Measurements from ENCODE around the gene TMPO. TPM values are rescaled to one million over a fixed set of nuclear protein-coding genes. Genes with fewer than 3 reads are reported as not detected.
"Not testable (repeated sequence)": the region's sequence is repeated elsewhere in the genome, so short reads cannot be mapped to it uniquely, and the experiment has no call there.

Gene TMPO
- total RNA-seq, 1 experiment from 2014 or later, result 124 TPM

DNA sequence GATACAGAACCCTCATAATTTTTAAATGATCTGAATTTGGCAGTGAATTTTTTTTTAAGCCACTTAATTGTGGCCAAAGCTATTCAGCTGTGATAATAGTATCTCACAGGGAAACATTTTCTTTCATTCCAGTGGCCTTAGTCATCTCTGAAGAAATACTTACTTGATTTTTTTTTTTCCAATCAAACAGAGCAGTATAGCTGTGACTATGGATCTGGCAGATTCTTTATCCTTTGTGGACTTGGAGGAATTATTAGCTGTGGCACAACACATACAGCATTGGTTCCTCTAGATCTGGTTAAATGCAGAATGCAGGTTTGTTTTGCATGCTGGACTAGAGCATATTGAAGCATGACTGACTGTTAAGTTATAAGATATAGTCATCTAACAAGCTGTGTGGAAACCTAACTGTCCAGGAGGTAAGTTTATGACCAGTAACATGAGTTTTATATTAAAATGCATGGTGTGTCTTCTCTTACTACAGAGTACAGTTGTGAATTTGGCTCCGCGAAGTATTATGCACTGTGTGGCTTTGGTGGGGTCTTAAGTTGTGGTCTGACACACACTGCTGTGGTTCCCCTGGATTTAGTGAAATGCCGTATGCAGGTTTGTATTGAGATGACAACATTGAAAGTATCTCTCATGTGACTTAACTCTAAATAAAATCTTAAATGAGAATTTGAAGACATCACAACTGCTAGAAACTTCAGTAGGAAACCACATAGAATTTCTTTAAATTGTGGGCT lies 80.0 kb downstream of the TMPO start:
- in situ Hi-C loops (cut with HindIII; ENCODE audit: low pct_unique_long_range_greater_than_20kb, low sequenced_read_pairs), result no loop called here
- no peak for DNase-seq (ENCODE audit: low read depth, low spot score)

DNA sequence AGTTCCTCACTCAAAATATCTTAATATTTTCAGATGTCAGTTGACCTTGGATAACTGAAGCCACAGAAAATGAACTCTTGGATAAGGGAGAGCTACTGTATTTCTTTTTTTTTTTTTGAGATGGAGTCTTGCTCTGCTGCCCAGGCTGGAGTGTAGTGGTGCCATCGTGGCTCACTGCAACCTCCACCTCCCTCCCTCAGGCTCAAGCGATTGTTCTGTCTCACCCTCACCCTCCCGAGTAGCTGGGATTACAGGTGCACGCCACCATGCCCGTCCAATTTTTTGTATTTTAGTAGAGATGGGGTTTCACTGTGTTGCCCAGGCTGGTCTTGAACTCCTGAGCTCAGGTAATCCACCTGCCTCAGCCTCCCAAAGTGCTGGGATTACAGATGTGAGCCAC lies 81.9 kb downstream of the TMPO start:
- DNase-seq (ENCODE audit: low read depth, low spot score); in situ Hi-C loops (cut with HindIII; ENCODE audit: low pct_unique_long_range_greater_than_20kb, low sequenced_read_pairs): not testable (repeated sequence)

Small RNA genes lying within 50 kb of the gene (small RNA-seq; reads per million reads assigned to genes)
- 22.5 to 92.0 reads per million in 2 experiments for gene SNORA53

Other genes with a start within 250 kb of the TMPO start
- gene SLC25A3, start 78.1 kb downstream of the TMPO start, total RNA-seq (2014; rRNA removed; shearing (Covaris generic)), result 959 and 1,004 TPM in 2 replicates
- 59.5 and 69.0 TPM in 2 replicates for gene IKBIP, start 129.2 kb downstream of the TMPO start, total RNA-seq (2014; rRNA removed; shearing (Covaris generic))
- gene APAF1, start 129.7 kb downstream of the TMPO start, total RNA-seq (2014; rRNA removed; shearing (Covaris generic)), result 13.9 and 20.8 TPM in 2 replicates